ENCODE results near the gene CLDN6. TPM values are rescaled to one million over a fixed set of nuclear protein-coding genes. Genes with fewer than 3 reads are reported as not detected.
A peak's percentile ranks its signal among the peaks of the same experiment; 100 is the strongest.
"Not testable (repeated sequence)": the region's sequence is repeated elsewhere in the genome, so short reads cannot be mapped to it uniquely, and the experiment has no call there.

The CLDN6 gene
- total RNA-seq, 2 experiments from 2014 or later = not detected

GRCh38 chr16:3054965-3055733, 37.2 kb upstream of the CLDN6 start:
- no peaks in the 10 kb centered on the region for H4K20me1 ChIP-seq (ENCODE audit: insufficient read depth, low read length)
- H3K79me2 ChIP-seq (ENCODE audit: insufficient read depth, low read depth, low read length) = no peaks in the 10 kb centered on the region
- peak overlapping the region; percentile 50 for H3K27ac ChIP-seq (ENCODE audit: low read depth, low read length, poor library complexity, severe bottlenecking)
- H3K9me3 ChIP-seq (ENCODE audit: low read length) = no peaks in the 10 kb centered on the region
- DNase-seq (ENCODE audit: low spot score) = peak; percentile 72
- H3K4me3 ChIP-seq (ENCODE audit: low read depth, low read length, poor library complexity, severe bottlenecking) = peak overlapping the region; percentile 15
- TF ChIP-seq EZH2phosphoT487 (IDR thresholded peaks at IDR 0.05; ENCODE audit: borderline replicate concordance, low read depth, low read length) (no peak), CTCF (conservative IDR thresholded peaks at IDR 0.05; ENCODE audit: low read length) (no peak)
- POLR2A ChIA-PET = interaction anchor here (1.0 kb wide), 1 partner anchor 26 kb away, joined by 4 read pairs; no protein-coding TSS in a partner anchor
- intact Hi-C loops (cut with micrococcal nuclease; ENCODE audit: unreplicated experiment) = no loop called here
- CTCF ChIA-PET (ENCODE audit: unreplicated experiment) = no interaction called here
- H3K4me2 ChIP-seq (ENCODE audit: low read length) = peak overlapping the region; percentile 64
- no peaks in the 10 kb centered on the region for H3K9me2 ChIP-seq (ENCODE audit: insufficient read depth, low read length)
- H3K36me3 ChIP-seq (ENCODE audit: insufficient read depth, low read length) = no peaks in the 10 kb centered on the region
- peaks cover 45% of the 10 kb centered on the region for H3K4me1 ChIP-seq (ENCODE audit: insufficient read depth, low read length, poor library complexity, severe bottlenecking)
- H2AFZ ChIP-seq (ENCODE audit: low read length) = 0 out of 2 replicates have a peak overlapping the region, but pooled peaks have one; percentile 10
- BruUV-seq (replicated peaks) = no TSS peak

- intact Hi-C loops (cut with micrococcal nuclease; ENCODE audit: unreplicated experiment); H4K20me1 ChIP-seq (ENCODE audit: insufficient read depth, low read length); H3K36me3 ChIP-seq (ENCODE audit: insufficient read depth, low read length); H3K4me3 ChIP-seq (ENCODE audit: low read depth, low read length, poor library complexity, severe bottlenecking); CTCF ChIA-PET (ENCODE audit: unreplicated experiment); BruUV-seq (replicated peaks); H3K79me2 ChIP-seq (ENCODE audit: insufficient read depth, low read depth, low read length); H3K27ac ChIP-seq (ENCODE audit: low read depth, low read length, poor library complexity, severe bottlenecking); POLR2A ChIA-PET; H3K4me2 ChIP-seq (ENCODE audit: low read length); H3K9me3 ChIP-seq (ENCODE audit: low read length); H3K9me2 ChIP-seq (ENCODE audit: insufficient read depth, low read length); DNase-seq (ENCODE audit: low spot score); H2AFZ ChIP-seq (ENCODE audit: low read length): not testable (repeated sequence)
- TF ChIP-seq CTCF (conservative IDR thresholded peaks at IDR 0.05; ENCODE audit: low read length) = 0 out of 2 replicates have a peak, but pooled peaks have one; percentile 23
- peaks cover 39% of the 10 kb centered on the region for H3K4me1 ChIP-seq (ENCODE audit: insufficient read depth, low read length, poor library complexity, severe bottlenecking)
Measured at GRCh38 chr16:3053330-3053710, 35.3 kb upstream of the CLDN6 start.

- CTCF ChIA-PET (ENCODE audit: unreplicated experiment) = not testable (repeated sequence)
Measured at GRCh38 chr16:3052571-3053329, 34.8 kb upstream of the CLDN6 start.

More at GRCh38 chr16:3052571-3053329, 34.8 kb upstream of the CLDN6 start:
- intact Hi-C loops (cut with micrococcal nuclease; ENCODE audit: unreplicated experiment); H3K4me3 ChIP-seq (ENCODE audit: low read depth, low read length, poor library complexity, severe bottlenecking); H3K36me3 ChIP-seq (ENCODE audit: insufficient read depth, low read length); H3K27ac ChIP-seq (ENCODE audit: low read depth, low read length, poor library complexity, severe bottlenecking); POLR2A ChIA-PET; DNase-seq (ENCODE audit: low spot score); H4K20me1 ChIP-seq (ENCODE audit: insufficient read depth, low read length); H3K79me2 ChIP-seq (ENCODE audit: insufficient read depth, low read depth, low read length); H3K9me3 ChIP-seq (ENCODE audit: low read length); H2AFZ ChIP-seq (ENCODE audit: low read length); H3K4me2 ChIP-seq (ENCODE audit: low read length); BruUV-seq (replicated peaks); H3K9me2 ChIP-seq (ENCODE audit: insufficient read depth, low read length): not testable (repeated sequence)
- peaks cover 34% of the 10 kb centered on the region for H3K4me1 ChIP-seq (ENCODE audit: insufficient read depth, low read length, poor library complexity, severe bottlenecking)
